ENCODE measurements around the gene SLC25A29. TPM values are rescaled to one million over a fixed set of nuclear protein-coding genes. Genes with fewer than 3 reads are reported as not detected.

The SLC25A29 gene
- total RNA-seq, 4 donors from 2014 or later, result 92.2 to 276 (median 173) TPM

GRCh38 chr14:100262545-100262944 is 43.7 kb downstream of the SLC25A29 start:
- Histone ChIP-seq H3K27ac (peak overlapping the region in 1 of 4 donors; percentile 23), H3K36me3 (peaks cover 0 to 22% (median 0%) of the 10 kb centered on the region in 3 donors), H3K4me3 (no peak overlapping the region), H3K27me3 (no peaks in the 10 kb centered on the region), H3K4me1 (peaks cover 0 to 60% (median 3%) of the 10 kb centered on the region in 4 donors), H3K9me3 (no peaks in the 10 kb centered on the region)
- no peak for DNase-seq (ENCODE audit: low spot score in 2 of 2)
- WGBS, 2 donors, result 40 to 43% methylated on average over 5 of the region's 5 CpGs
- TF ChIP-seq EP300 (IDR thresholded peaks at IDR 0.05), result no peak
- no peak for TF ChIP-seq POLR2A (IDR thresholded peaks at IDR 0.05)

- H3K4me1 ChIP-seq, result peaks cover 0 to 60% (median 3%) of the 10 kb centered on the region in 4 donors
- H3K27me3 ChIP-seq, result no peaks in the 10 kb centered on the region
- 90% methylated on average over 3 of the region's 3 CpGs for WGBS, 2 donors
- H3K27ac ChIP-seq, result no peak overlapping the region
- peaks cover 0 to 22% (median 0%) of the 10 kb centered on the region in 3 donors for H3K36me3 ChIP-seq
- H3K9me3 ChIP-seq, result no peaks in the 10 kb centered on the region
- H3K4me3 ChIP-seq, result no peak overlapping the region
- TF ChIP-seq POLR2A (IDR thresholded peaks at IDR 0.05), result no peak
- no peak for TF ChIP-seq CTCF (IDR thresholded peaks at IDR 0.05)
- no peak for TF ChIP-seq EP300 (IDR thresholded peaks at IDR 0.05)
- no peak for DNase-seq (ENCODE audit: low spot score in 2 of 2)
These were observed 44.6 kb downstream of the SLC25A29 start for GRCh38 chr14:100261621-100262020.

- H3K27ac ChIP-seq, result no peak overlapping the region
- TF ChIP-seq CTCF (IDR thresholded peaks at IDR 0.05), result no peak
- TF ChIP-seq EP300 (IDR thresholded peaks at IDR 0.05), result no peak
- no peak for TF ChIP-seq POLR2A (IDR thresholded peaks at IDR 0.05)
- no peaks in the 10 kb centered on the region for H3K36me3 ChIP-seq
- H3K4me3 ChIP-seq, result no peak overlapping the region
- no peaks in the 10 kb centered on the region for H3K9me3 ChIP-seq
- WGBS, 2 donors, result 83 to 89% methylated on average over 3 of the region's 3 CpGs
- no peak for DNase-seq (ENCODE audit: low spot score in 2 of 2)
- peaks cover 0 to 69% (median 10%) of the 10 kb centered on the region in 4 donors for H3K4me1 ChIP-seq
- H3K27me3 ChIP-seq, result no peaks in the 10 kb centered on the region
These were observed 49.8 kb downstream of the SLC25A29 start for GRCh38 chr14:100256339-100256895.

GRCh38 chr14:100252684-100253083 is 53.6 kb downstream of the SLC25A29 start:
- Histone ChIP-seq H3K36me3 (no peaks in the 10 kb centered on the region), H3K27me3 (no peaks in the 10 kb centered on the region), H3K4me3 (no peak overlapping the region), H3K4me1 (peaks cover 0 to 85% (median 16%) of the 10 kb centered on the region in 4 donors), H3K9me3 (no peaks in the 10 kb centered on the region), H3K27ac (no peak overlapping the region)
- no peak for DNase-seq (ENCODE audit: low spot score in 2 of 2)
- TF ChIP-seq EP300 (IDR thresholded peaks at IDR 0.05) (no peak), POLR2A (IDR thresholded peaks at IDR 0.05) (no peak), CTCF (IDR thresholded peaks at IDR 0.05) (no peak)

GRCh38 chr14:100250732-100251465 is 55.3 kb downstream of the SLC25A29 start:
- Histone ChIP-seq H3K9me3 (no peaks in the 10 kb centered on the region), H3K27ac (no peak overlapping the region), H3K27me3 (no peaks in the 10 kb centered on the region), H3K4me3 (no peak overlapping the region), H3K4me1 (peaks cover 0 to 89% (median 23%) of the 10 kb centered on the region in 4 donors), H3K36me3 (no peaks in the 10 kb centered on the region)
- WGBS, 2 donors, result 79 to 83% methylated on average over 2 of the region's 2 CpGs
- DNase-seq (ENCODE audit: low spot score in 2 of 2), result no peak
- TF ChIP-seq CTCF (IDR thresholded peaks at IDR 0.05) (no peak), POLR2A (IDR thresholded peaks at IDR 0.05) (no peak), EP300 (IDR thresholded peaks at IDR 0.05) (no peak)
